Mucosa of descending colon (tissue), 3 donors: ENCODE measurements around the gene C9orf40. TPM values are rescaled to one million over a fixed set of nuclear protein-coding genes. Genes with fewer than 3 reads are reported as not detected.
A peak's percentile ranks its signal among the peaks of the same experiment; 100 is the strongest.

Experiments
- ATAC-seq: fragments of 200-7000 bp; cut with Tn5 transposase; one replicate; pipeline ENCODE4 v1.9.1; 2020; ENCODE audit warnings: mild to moderate bottlenecking, moderate library complexity
- DNase-seq, 3 donors: peaks; one replicate each; pipeline ENCODE4 v3.0.0-alpha.2; 2020
- H3K36me3 ChIP-seq: fragments of 200-600 bp; one replicate; pipeline ENCODE4 v1.8.0; 2021; ENCODE audit warnings: low read depth, mild to moderate bottlenecking
- H3K4me1 ChIP-seq: fragments of 200-600 bp; one replicate; pipeline ENCODE4 v1.8.0; 2021; ENCODE audit warnings: low read depth, mild to moderate bottlenecking
- H3K4me3 ChIP-seq: fragments of 200-600 bp; one replicate; pipeline ENCODE4 v1.8.0; 2021; ENCODE audit warnings: mild to moderate bottlenecking
- H3K9me3 ChIP-seq: fragments of 200-600 bp; one replicate; pipeline ENCODE4 v1.8.0; 2021; ENCODE audit warnings: mild to moderate bottlenecking
- intact Hi-C, 2 donors: fragments of 100-400 bp; cut with DNase I in 1 of 2; cut with micrococcal nuclease in 1 of 2; formaldehyde crosslinking; loops; one replicate each; pipeline versions ENCODE4 v1.11.0 to v1.11.1; 2022; cut with DNase I, micrococcal nuclease
- total RNA-seq, 3 donors: library from RNA; stranded (reverse); fragmentation: NEBNext Ultra II Directional in 2 of 3; extraction: Animal tissue kit (Norgen Biotek cat#: 25700) in 2 of 3; gene quantifications; one replicate each; pipeline versions ENCODE4 v1.2.1 to v1.2.4, GENCODE V29; 2021 to 2023
- TF ChIP-seq, protein P1 (sequence below): fragments of 200-600 bp; IDR thresholded peaks from one replicate; pipeline ENCODE4 v1.8.0; 2022; ENCODE audit warnings: antibody characterized with exemption, mild to moderate bottlenecking
- donor health status: DM: no; HTN: no; CAD: no; lungs with moderate emphysema.
- donor health status: DM: no; HTN: no; CAD: no.
- donor health status: DM: no; HTN: yes; CAD: no.

The C9orf40 gene
- total RNA-seq, 3 donors from 2014 or later = 7.8 to 8.9 (median 7.8) TPM

DNA sequence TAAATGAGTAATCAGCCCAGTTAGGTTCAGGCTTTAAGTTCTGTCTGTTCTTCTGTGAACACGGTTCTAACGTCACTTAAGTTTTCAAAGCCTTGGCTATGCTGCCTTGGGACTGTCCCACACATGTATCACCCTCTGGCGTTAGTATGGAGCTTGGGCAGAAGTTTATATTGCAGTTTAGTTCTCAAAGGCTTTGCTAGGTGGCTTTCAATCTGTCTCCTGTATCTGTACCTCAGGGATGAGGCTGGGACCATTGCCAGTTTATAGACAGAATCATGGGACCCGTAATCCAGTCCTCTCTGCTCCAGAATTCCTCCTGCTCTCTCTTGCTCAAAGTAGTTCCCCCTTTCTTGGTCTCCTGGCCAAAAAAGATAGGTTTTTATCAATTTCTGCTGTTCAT, 12.1 kb downstream of the C9orf40 start:
- ATAC-seq = peak; percentile 99

DNA sequence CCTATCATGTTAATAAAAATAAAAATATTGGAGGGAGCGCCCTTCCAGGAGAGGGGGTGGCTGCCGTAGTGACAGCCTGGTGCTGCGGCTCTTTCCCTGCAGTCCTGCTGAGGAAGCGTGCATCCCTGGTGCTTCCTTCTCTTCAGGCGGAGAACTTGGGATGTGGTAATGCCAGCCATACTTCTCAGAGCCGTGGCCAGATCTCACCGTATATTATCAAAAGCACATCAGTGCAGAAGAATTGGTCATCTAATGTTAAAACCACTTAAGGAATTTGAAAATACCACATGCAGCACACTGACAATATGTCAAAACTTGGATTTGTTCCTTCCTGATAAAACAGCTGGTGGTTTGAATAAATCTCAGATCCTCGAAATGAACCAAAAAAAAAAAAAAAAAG, 17.7 kb downstream of the C9orf40 start:
- intact Hi-C loops = no loop called here
- Histone ChIP-seq H3K9me3 (peaks cover 6% of the 10 kb centered on the region), H3K36me3 (no peaks in the 10 kb centered on the region), H3K4me1 (no peaks in the 10 kb centered on the region), H3K4me3 (no peak overlapping the region)
- ATAC-seq (no peak), DNase-seq (no peak)
- TF ChIP-seq, protein P1, sequence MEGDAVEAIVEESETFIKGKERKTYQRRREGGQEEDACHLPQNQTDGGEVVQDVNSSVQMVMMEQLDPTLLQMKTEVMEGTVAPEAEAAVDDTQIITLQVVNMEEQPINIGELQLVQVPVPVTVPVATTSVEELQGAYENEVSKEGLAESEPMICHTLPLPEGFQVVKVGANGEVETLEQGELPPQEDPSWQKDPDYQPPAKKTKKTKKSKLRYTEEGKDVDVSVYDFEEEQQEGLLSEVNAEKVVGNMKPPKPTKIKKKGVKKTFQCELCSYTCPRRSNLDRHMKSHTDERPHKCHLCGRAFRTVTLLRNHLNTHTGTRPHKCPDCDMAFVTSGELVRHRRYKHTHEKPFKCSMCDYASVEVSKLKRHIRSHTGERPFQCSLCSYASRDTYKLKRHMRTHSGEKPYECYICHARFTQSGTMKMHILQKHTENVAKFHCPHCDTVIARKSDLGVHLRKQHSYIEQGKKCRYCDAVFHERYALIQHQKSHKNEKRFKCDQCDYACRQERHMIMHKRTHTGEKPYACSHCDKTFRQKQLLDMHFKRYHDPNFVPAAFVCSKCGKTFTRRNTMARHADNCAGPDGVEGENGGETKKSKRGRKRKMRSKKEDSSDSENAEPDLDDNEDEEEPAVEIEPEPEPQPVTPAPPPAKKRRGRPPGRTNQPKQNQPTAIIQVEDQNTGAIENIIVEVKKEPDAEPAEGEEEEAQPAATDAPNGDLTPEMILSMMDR = no peak

More for the DNA sequence above, 12.1 kb downstream of the C9orf40 start:
- peak in 1 of 3 donors; percentile 74 for DNase-seq
- intact Hi-C loops = no loop called here
- TF ChIP-seq, protein P1 = peak; percentile 43
- no peak overlapping the region for H3K4me3 ChIP-seq
- H3K36me3 ChIP-seq = no peaks in the 10 kb centered on the region
- no peaks in the 10 kb centered on the region for H3K4me1 ChIP-seq
- H3K9me3 ChIP-seq = no peaks in the 10 kb centered on the region

DNA sequence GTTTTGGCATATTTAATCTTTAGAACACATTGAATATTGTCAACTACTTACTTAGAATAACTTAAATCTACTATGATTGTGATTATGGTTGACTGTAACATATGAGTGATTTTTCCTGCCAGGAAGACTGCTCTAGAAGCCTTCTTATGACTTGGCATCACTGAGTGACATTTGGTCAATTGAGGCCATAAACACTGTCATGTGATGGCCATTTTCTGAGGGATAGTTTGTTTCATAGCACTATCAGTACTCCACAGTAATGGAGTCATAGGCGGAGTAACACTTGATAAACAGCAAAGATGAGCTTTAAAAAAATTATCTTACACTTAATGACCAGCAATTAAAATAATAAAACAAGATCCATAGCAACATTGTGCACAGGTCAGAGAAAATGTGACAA, 31.0 kb downstream of the C9orf40 start:
- TF ChIP-seq, protein P1 = no peak
- Histone ChIP-seq H3K4me1 (peaks cover 7% of the 10 kb centered on the region), H3K4me3 (no peak overlapping the region), H3K36me3 (no peaks in the 10 kb centered on the region), H3K9me3 (no peaks in the 10 kb centered on the region)
- peak; percentile 91 for ATAC-seq
- intact Hi-C loops = no loop called here
- peak in 1 of 3 donors; percentile 46 for DNase-seq

DNA sequence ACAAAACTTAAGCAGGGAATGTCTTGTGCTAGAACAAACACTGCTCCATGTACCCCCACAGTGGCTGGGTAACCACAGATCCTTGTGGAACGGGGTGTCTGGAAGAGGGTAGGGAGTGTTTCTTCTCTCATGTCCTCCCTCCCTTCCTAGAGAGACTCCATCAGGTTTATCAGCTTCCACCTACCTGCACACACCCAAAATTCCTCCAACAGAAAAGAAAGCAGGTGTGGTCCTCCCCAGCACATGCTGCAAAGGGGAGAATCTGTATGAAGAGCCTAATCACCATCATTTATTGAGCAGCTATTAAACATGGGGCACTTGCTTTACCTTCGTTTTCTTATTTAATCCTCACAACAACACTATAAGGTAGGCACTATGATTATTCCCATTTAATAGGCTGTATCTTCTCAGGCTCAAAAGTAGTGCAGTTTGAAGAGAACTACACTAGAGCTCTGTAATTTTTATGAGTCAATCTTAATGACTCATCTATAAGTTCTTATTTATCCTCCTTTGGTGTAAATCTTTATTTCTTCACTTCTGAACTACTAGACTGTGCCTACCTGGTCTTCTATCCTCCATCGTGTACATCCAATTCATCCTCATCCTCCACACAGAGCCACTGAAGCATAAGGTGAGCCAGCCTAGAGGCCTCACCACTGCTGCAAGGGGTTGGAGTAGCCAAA, 31.6 kb downstream of the C9orf40 start:
- Histone ChIP-seq H3K9me3 (no peaks in the 10 kb centered on the region), H3K36me3 (no peaks in the 10 kb centered on the region), H3K4me1 (peaks cover 7% of the 10 kb centered on the region), H3K4me3 (no peak overlapping the region)
- TF ChIP-seq, protein P1 = no peak
- DNase-seq = no peak
- intact Hi-C loops = no loop called here
- ATAC-seq = peak; percentile 49

DNA sequence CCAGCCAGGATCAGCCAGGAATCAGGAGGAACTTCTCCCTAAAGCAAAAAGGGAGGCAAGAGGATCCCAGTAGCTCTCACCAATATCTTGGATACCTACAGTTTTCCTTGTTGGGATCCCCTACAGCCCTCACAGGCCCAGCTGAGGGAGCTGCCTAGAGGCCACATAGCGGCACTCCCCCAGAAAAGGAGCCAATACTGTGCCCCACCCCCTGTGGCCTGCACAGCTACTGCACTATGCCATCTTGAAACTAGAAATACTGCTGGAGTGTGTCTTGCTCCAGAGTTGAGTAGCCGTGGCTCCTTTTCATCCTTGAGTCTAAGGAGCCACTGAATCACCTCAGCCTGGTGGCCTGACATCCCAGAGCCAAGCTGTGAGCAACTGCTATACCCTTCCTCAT, 42.7 kb downstream of the C9orf40 start:
- no peak for ATAC-seq
- TF ChIP-seq, protein P1 = no peak
- Histone ChIP-seq H3K9me3 (peaks cover 3% of the 10 kb centered on the region), H3K36me3 (no peaks in the 10 kb centered on the region), H3K4me3 (no peak overlapping the region), H3K4me1 (no peaks in the 10 kb centered on the region)
- intact Hi-C loops = no loop called here
- no peak for DNase-seq
